ENCODE results near the gene SERPIND1. TPM values are rescaled to one million over a fixed set of nuclear protein-coding genes. Genes with fewer than 3 reads are reported as not detected.

Gene SERPIND1
- total and polyA plus RNA-seq, 2 donors from 2014 or later: not detected

GRCh38 chr22:20813056-20813455 is 39.1 kb downstream of the SERPIND1 start:
- DNase-seq: no peak
- Histone ChIP-seq H3K9me3 (ENCODE audit: control insufficient read depth in 2 of 3, insufficient read depth in 1 of 3, low read length in 3 of 3) (no peaks in the 10 kb centered on the region), H3K4me1 (ENCODE audit: control insufficient read depth in 2 of 3, insufficient read depth in 2 of 3, low read depth in 1 of 3, low read length in 3 of 3) (no peaks in the 10 kb centered on the region), H3K36me3 (ENCODE audit: control insufficient read depth in 2 of 3, insufficient read depth in 3 of 3, low read length in 3 of 3) (peaks cover 7 to 21% (median 11%) of the 10 kb centered on the region in 3 donors), H3K9ac (ENCODE audit: low read length in 3 of 3) (no peak overlapping the region), H3K27ac (ENCODE audit: low read depth in 2 of 2, low read length in 2 of 2) (no peak overlapping the region), H3K27me3 (ENCODE audit: control insufficient read depth, insufficient read depth, low read length) (no peaks in the 10 kb centered on the region), H3K4me3 (ENCODE audit: low read length in 3 of 3) (no peak overlapping the region)
- intact Hi-C loops (cut with DNase I): no loop called here
- no peak for TF ChIP-seq CTCF (IDR thresholded peaks at IDR 0.05; ENCODE audit: borderline replicate concordance, extremely low read depth, insufficient read depth)
- FAIRE-seq: no peak

- no peaks in the 10 kb centered on the region for H3K4me1 ChIP-seq (ENCODE audit: control insufficient read depth in 2 of 3, insufficient read depth in 2 of 3, low read depth in 1 of 3, low read length in 3 of 3)
- H3K9ac ChIP-seq (ENCODE audit: low read length in 3 of 3): no peak overlapping the region
- no peak for TF ChIP-seq CTCF (IDR thresholded peaks at IDR 0.05; ENCODE audit: borderline replicate concordance, extremely low read depth, insufficient read depth)
- DNase-seq (no peak), FAIRE-seq (no peak)
- H3K27me3 ChIP-seq (ENCODE audit: control insufficient read depth, insufficient read depth, low read length): no peaks in the 10 kb centered on the region
- intact Hi-C loops (cut with DNase I): no loop called here
- H3K4me3 ChIP-seq (ENCODE audit: low read length in 3 of 3): no peak overlapping the region
- H3K27ac ChIP-seq (ENCODE audit: low read depth in 2 of 2, low read length in 2 of 2): no peak overlapping the region
- no peaks in the 10 kb centered on the region for H3K9me3 ChIP-seq (ENCODE audit: control insufficient read depth in 2 of 3, insufficient read depth in 1 of 3, low read length in 3 of 3)
- H3K36me3 ChIP-seq (ENCODE audit: control insufficient read depth in 2 of 3, insufficient read depth in 3 of 3, low read length in 3 of 3): peaks cover 5 to 28% (median 14%) of the 10 kb centered on the region in 3 donors
These were observed 40.4 kb downstream of the SERPIND1 start for GRCh38 chr22:20814221-20814808.

GRCh38 chr22:20815477-20816050 is 41.7 kb downstream of the SERPIND1 start:
- H3K4me3 ChIP-seq (ENCODE audit: low read length in 3 of 3): no peak overlapping the region
- H3K9ac ChIP-seq (ENCODE audit: low read length in 3 of 3): no peak overlapping the region
- H3K27me3 ChIP-seq (ENCODE audit: control insufficient read depth, insufficient read depth, low read length): no peaks in the 10 kb centered on the region
- TF ChIP-seq CTCF (IDR thresholded peaks at IDR 0.05; ENCODE audit: borderline replicate concordance, extremely low read depth, insufficient read depth): no peak
- FAIRE-seq: no peak
- H3K27ac ChIP-seq (ENCODE audit: low read depth in 2 of 2, low read length in 2 of 2): no peak overlapping the region
- no peak for DNase-seq
- no peaks in the 10 kb centered on the region for H3K9me3 ChIP-seq (ENCODE audit: control insufficient read depth in 2 of 3, insufficient read depth in 1 of 3, low read length in 3 of 3)
- intact Hi-C loops (cut with DNase I): no loop called here
- H3K36me3 ChIP-seq (ENCODE audit: control insufficient read depth in 2 of 3, insufficient read depth in 3 of 3, low read length in 3 of 3): peaks cover 5 to 24% (median 19%) of the 10 kb centered on the region in 3 donors
- no peaks in the 10 kb centered on the region for H3K4me1 ChIP-seq (ENCODE audit: control insufficient read depth in 2 of 3, insufficient read depth in 2 of 3, low read depth in 1 of 3, low read length in 3 of 3)
